BLaER1 treated with 17β-estradiol and CSF1 and Interleukin-3, amounts not matched to agents 10 nM and 100 nM (cell line): ENCODE measurements around the gene SAPCD1.

Source experiments
- H3K27ac ChIP-seq, 11 experiments: shearing (Covaris generic); formaldehyde crosslinking; 2 replicates each; pipeline ENCODE4 v1.8.1; 2022
- H3K27me3 ChIP-seq, 11 experiments: shearing (Covaris generic); formaldehyde crosslinking; 2 replicates each; pipeline ENCODE4 v1.8.1; 2022
- H3K36me3 ChIP-seq, 11 experiments: shearing (Covaris generic); formaldehyde crosslinking; 2 replicates each; pipeline ENCODE4 v1.8.1; 2022
- H3K4me1 ChIP-seq, 10 experiments: shearing (Covaris generic); formaldehyde crosslinking; 2 replicates each; pipeline ENCODE4 v1.8.1; 2022
- H3K4me2 ChIP-seq, 11 experiments: shearing (Covaris generic); formaldehyde crosslinking; 2 replicates each; pipeline ENCODE4 v1.8.1; 2022
- H3K4me3 ChIP-seq, 10 experiments: shearing (Covaris generic); formaldehyde crosslinking; 2 replicates each; pipeline ENCODE4 v1.8.1; 2022
- H3K9ac ChIP-seq, 11 experiments: shearing (Covaris generic); formaldehyde crosslinking; 2 replicates each; pipeline ENCODE4 v1.8.1; 2022
- H3K9me3 ChIP-seq, 11 experiments: shearing (Covaris generic); formaldehyde crosslinking; replicated peaks in 1 of 11; 2 replicates each; pipeline ENCODE4 v1.8.1; 2022
- H4K20me1 ChIP-seq, 11 experiments: shearing (Covaris generic); formaldehyde crosslinking; 2 replicates each; pipeline ENCODE4 v1.8.1; 2022
- Cebpa-rat ChIP-seq, 11 experiments: shearing (Covaris generic); IDR thresholded peaks; 2 replicates each; pipeline ENCODE4 v1.8.1; 2022

SAPCD1 gene

GRCh38 chr6:31734247-31734820, 28.1 kb upstream of the SAPCD1 start:
- Histone ChIP-seq H3K27ac (peak overlapping the region; percentile 81 to 100 (median 97)), H3K4me3 (peak overlapping the region; percentile 75 to 98 (median 89)), H3K4me1 (peaks cover 67 to 74% (median 70%) of the 10 kb centered on the region in 10 experiments), H3K27me3 (no peaks in the 10 kb centered on the region), H4K20me1 (peaks cover 13 to 50% (median 38%) of the 10 kb centered on the region in 11 experiments; a peak in 20 of 22 replicates), H3K9me3 (no peaks in the 10 kb centered on the region), H3K9ac (peak overlapping the region; percentile 88 to 97 (median 92)), H3K4me2 (peak overlapping the region; percentile 93 to 100 (median 99)), H3K36me3 (peaks cover 39 to 44% (median 43%) of the 10 kb centered on the region in 11 experiments)
- no peak for TF ChIP-seq Cebpa-rat (IDR thresholded peaks at IDR 0.05)

- Histone ChIP-seq H3K4me2 (peak overlapping the region; percentile 93 to 100 (median 99)), H3K27ac (peak overlapping the region; percentile 81 to 100 (median 97)), H3K4me3 (peak overlapping the region; percentile 75 to 98 (median 89))
Observed at GRCh38 chr6:31734821-31735406, 27.5 kb upstream of the SAPCD1 start.

GRCh38 chr6:31736021-31736767, 26.3 kb upstream of the SAPCD1 start, which contains the start of gene CLIC1:
TSS of gene CLIC1 (minus strand) at chr6:31736530. CDS start at chr6:31736300, 230 bp downstream.
- Histone ChIP-seq H3K9me3 (no peaks in the 10 kb centered on the region), H3K4me3 (peak within 1 kb of the TSS; percentile 75 to 98 (median 89)), H3K36me3 (peaks cover 31 to 37% (median 34%) of the 10 kb centered on the region in 11 experiments), H4K20me1 (peaks cover 9 to 39% (median 31%) of the 10 kb centered on the region in 11 experiments; a peak in 19 of 22 replicates), H3K9ac (peak within 1 kb of the TSS; percentile 88 to 97 (median 92)), H3K27ac (peak within 1 kb of the TSS; percentile 81 to 100 (median 97)), H3K27me3 (no peaks in the 10 kb centered on the region), H3K4me2 (peak within 1 kb of the TSS; percentile 93 to 100 (median 99)), H3K4me1 (peaks cover 64 to 71% (median 68%) of the 10 kb centered on the region in 10 experiments)
- no peak for TF ChIP-seq Cebpa-rat (IDR thresholded peaks at IDR 0.05)

More at GRCh38 chr6:31734821-31735406, 27.5 kb upstream of the SAPCD1 start:
- Histone ChIP-seq H3K27me3 (no peaks in the 10 kb centered on the region), H3K9ac (peak overlapping the region; percentile 88 to 97 (median 92)), H4K20me1 (peaks cover 13 to 50% (median 38%) of the 10 kb centered on the region in 11 experiments; a peak in 20 of 22 replicates), H3K36me3 (peaks cover 39 to 44% (median 43%) of the 10 kb centered on the region in 11 experiments), H3K9me3 (no peaks in the 10 kb centered on the region), H3K4me1 (peaks cover 68 to 75% (median 71%) of the 10 kb centered on the region in 10 experiments)
- TF ChIP-seq Cebpa-rat (IDR thresholded peaks at IDR 0.05), result no peak

GRCh38 chr6:31736768-31737314, 25.6 kb upstream of the SAPCD1 start:
- Histone ChIP-seq H3K36me3 (peaks cover 27 to 37% (median 33%) of the 10 kb centered on the region in 11 experiments), H4K20me1 (peaks cover 9 to 33% (median 27%) of the 10 kb centered on the region in 11 experiments; a peak in 19 of 22 replicates), H3K27ac (peak overlapping the region; percentile 81 to 100 (median 97)), H3K9me3 (no peaks in the 10 kb centered on the region), H3K27me3 (no peaks in the 10 kb centered on the region), H3K4me3 (peak overlapping the region; percentile 75 to 98 (median 89)), H3K9ac (peak overlapping the region; percentile 88 to 97 (median 92)), H3K4me2 (peak overlapping the region; percentile 93 to 100 (median 99)), H3K4me1 (peaks cover 64 to 71% (median 68%) of the 10 kb centered on the region in 10 experiments)
- TF ChIP-seq Cebpa-rat (IDR thresholded peaks at IDR 0.05), result no peak

GRCh38 chr6:31737315-31737990, 25.0 kb upstream of the SAPCD1 start:
- peak overlapping the region; percentile 81 to 100 (median 97) for H3K27ac ChIP-seq
- no peaks in the 10 kb centered on the region for H3K9me3 ChIP-seq
- TF ChIP-seq Cebpa-rat (IDR thresholded peaks at IDR 0.05), result no peak
- H3K9ac ChIP-seq, result peak overlapping the region; percentile 88 to 97 (median 92)
- H4K20me1 ChIP-seq, result peaks cover 9 to 26% (median 22%) of the 10 kb centered on the region in 11 experiments; a peak in 19 of 22 replicates
- peaks cover 21 to 37% (median 33%) of the 10 kb centered on the region in 11 experiments for H3K36me3 ChIP-seq
- H3K4me2 ChIP-seq, result peak overlapping the region; percentile 93 to 100 (median 99)
- no peaks in the 10 kb centered on the region for H3K27me3 ChIP-seq
- peak overlapping the region; percentile 75 to 98 (median 89) for H3K4me3 ChIP-seq
- peaks cover 64 to 71% (median 68%) of the 10 kb centered on the region in 10 experiments for H3K4me1 ChIP-seq

- Histone ChIP-seq H4K20me1 (peaks cover 9 to 18% (median 14%) of the 10 kb centered on the region in 11 experiments; a peak in 19 of 22 replicates), H3K4me2 (peak overlapping the region; percentile 93 to 100 (median 99)), H3K4me3 (peak overlapping the region; percentile 75 to 98 (median 89)), H3K27ac (peak overlapping the region; percentile 81 to 100 (median 97)), H3K4me1 (peaks cover 57 to 73% (median 65%) of the 10 kb centered on the region in 10 experiments), H3K27me3 (no peaks in the 10 kb centered on the region), H3K9me3 (no peaks in the 10 kb centered on the region), H3K9ac (peak overlapping the region; percentile 88 to 97 (median 92)), H3K36me3 (peaks cover 13 to 37% (median 33%) of the 10 kb centered on the region in 11 experiments)
- peak in 1 of 11 experiments; percentile 31; a peak in 1 of 22 replicates for TF ChIP-seq Cebpa-rat (IDR thresholded peaks at IDR 0.05)
Observed at GRCh38 chr6:31737991-31738979, 24.2 kb upstream of the SAPCD1 start.
